Kidney epithelial cell (primary cell): ENCODE data around the gene MRPS15. TPM values are rescaled to one million over a fixed set of nuclear protein-coding genes. Genes with fewer than 3 reads are reported as not detected.

Source experiments
- DNase-seq: peaks from one replicate; pipeline ENCODE4 v3.0.0-alpha.2; 2010; ENCODE audit warnings: low read depth
- H3K27me3 ChIP-seq: 2 replicates; pipeline ENCODE4 v1.6.0; 2011; ENCODE audit warnings: low read length; ENCODE audit not compliant: control insufficient read depth, insufficient read depth
- H3K36me3 ChIP-seq: 2 replicates; pipeline ENCODE4 v1.5.1; 2011; ENCODE audit warnings: low read length; ENCODE audit not compliant: control insufficient read depth, insufficient read depth
- H3K4me3 ChIP-seq: 2 replicates; pipeline ENCODE4 v1.5.1; 2011; ENCODE audit warnings: low read depth, mild to moderate bottlenecking, control low read depth, low read length
- CTCF ChIP-seq: IDR thresholded peaks from 2 replicates; pipeline ENCODE4 v1.5.1; 2011; ENCODE audit warnings: mild to moderate bottlenecking, moderate library complexity, low read length, control low read depth, inconsistent platforms; ENCODE audit not compliant: insufficient read depth, poor library complexity, severe bottlenecking
- total RNA-seq: library from RNA; depleted of rRNA; stranded (reverse); fragments of >200 nt; gene quantifications from 2 replicates; pipeline ENCODE4 v1.2.3, GENCODE V29; 2015

Gene MRPS15
- total RNA-seq, 1 donor from 2014 or later: 121 TPM

- no peaks in the 10 kb centered on the region for H3K36me3 ChIP-seq
- H3K4me3 ChIP-seq: no peak overlapping the region
- no peak for DNase-seq
- no peak for TF ChIP-seq CTCF
- H3K27me3 ChIP-seq: peaks cover 10% of the 10 kb centered on the region
Observed at GRCh38 chr1:36486439-36487335, 22.5 kb upstream of the MRPS15 start.

GRCh38 chr1:36486093-36486438, 21.9 kb upstream of the MRPS15 start:
- Histone ChIP-seq H3K4me3 (no peak overlapping the region), H3K27me3 (peaks cover 10% of the 10 kb centered on the region), H3K36me3 (no peaks in the 10 kb centered on the region)
- TF ChIP-seq CTCF: no peak
- DNase-seq: no peak

GRCh38 chr1:36484099-36484498, 19.9 kb upstream of the MRPS15 start:
- peaks cover 13% of the 10 kb centered on the region for H3K27me3 ChIP-seq
- TF ChIP-seq CTCF: no peak
- DNase-seq: no peak
- no peak overlapping the region for H3K4me3 ChIP-seq
- no peaks in the 10 kb centered on the region for H3K36me3 ChIP-seq

- H3K4me3 ChIP-seq: no peak within 1 kb of the TSS
Observed at GRCh38 chr1:36482724-36483388, 18.7 kb upstream of the MRPS15 start, which contains the start of gene CSF3R. CSF3R (minus strand) TSS chr1:36482913; CDS start chr1:36479496, 3,417 bp downstream.

GRCh38 chr1:36481771-36482723, 17.9 kb upstream of the MRPS15 start:
- no peak for TF ChIP-seq CTCF
- Histone ChIP-seq H3K36me3 (no peaks in the 10 kb centered on the region), H3K27me3 (peaks cover 11% of the 10 kb centered on the region), H3K4me3 (no peak overlapping the region)
- DNase-seq: no peak

More at GRCh38 chr1:36482724-36483388, 18.7 kb upstream of the MRPS15 start, which contains the start of gene CSF3R:
- DNase-seq: no peak
- Histone ChIP-seq H3K36me3 (no peaks in the 10 kb centered on the region), H3K27me3 (peaks cover 11% of the 10 kb centered on the region)
- TF ChIP-seq CTCF: no peak
